GM12878 (cell line): Measurements from ENCODE around the gene ENDOV. TPM values are rescaled to one million over a fixed set of nuclear protein-coding genes. Genes with fewer than 3 reads are reported as not detected.

ENCODE experiments used
- ATAC-seq: fragments of 200-7000 bp; cut with Tn5 transposase; 3 replicates; pipeline ENCODE4 v1.9.1; 2020; ENCODE audit warnings: mild to moderate bottlenecking, moderate library complexity
- BruUV-seq: library from RNA; stranded (reverse); fragments of 400-500 nt; replicated peaks from 2 replicates; lab custom pipeline; 2021; lab: Mats Ljungman, UMichigan
- CTCF ChIA-PET: fragments of 300-600 bp; sonication (Branson Sonifier 250); formaldehyde crosslinking; extraction: SDS; loops from one replicate; lab custom pipeline; 2021; ENCODE audit warnings: inconsistent platforms; lab: Yijun Ruan, JAX
- POLR2A ChIA-PET: fragments of 350-600 bp; formaldehyde crosslinking; extraction: SDS; loops from one replicate; lab custom pipeline; 2021; ENCODE audit warnings: inconsistent platforms; lab: Charles Lee
- RAD21 ChIA-PET: fragments of 300-600 bp; sonication (Branson Sonifier 250); formaldehyde crosslinking; loops from one replicate; lab custom pipeline; 2023; ENCODE audit warnings: antibody characterized with exemption; ENCODE audit not compliant: unreplicated experiment; lab: Charles Lee
- SMC1A ChIA-PET: fragments of 300-600 bp; sonication (Branson Sonifier 250); formaldehyde crosslinking; loops from one replicate; lab custom pipeline; 2023; ENCODE audit not compliant: unreplicated experiment, uncharacterized antibody; lab: Charles Lee
- DNase-seq: peaks from one replicate; pipeline ENCODE4 v3.0.0-alpha.2; 2011; ENCODE audit warnings: low read depth, low spot score
- FAIRE-seq: peaks from 3 replicates; lab custom pipeline; 2011; peaks lifted over from hg19 to GRCh38; lab: Jason Lieb, UNC
- H2AFZ ChIP-seq: 2 replicates; pipeline ENCODE4 v1.6.0; 2011; ENCODE audit warnings: low read depth, low read length, control low read depth; ENCODE audit not compliant: control insufficient read depth
- H3K27ac ChIP-seq: 2 replicates; pipeline ENCODE4 v1.5.1; 2011; ENCODE audit warnings: control low read depth; ENCODE audit not compliant: control insufficient read depth, insufficient read depth
- H3K27me3 ChIP-seq, 2 experiments: replicated peaks in 1 of 2; 2 replicates each; pipeline versions ENCODE4 v1.6.0 to v1.6.1; 2011; ENCODE audit warnings: low read length in 1 of 2; ENCODE audit not compliant: control insufficient read depth in 2 of 2, insufficient read depth in 2 of 2
- H3K36me3 ChIP-seq, 2 experiments: 2 replicates each; pipeline ENCODE4 v1.5.1; 2011; ENCODE audit warnings: low read length in 1 of 2; ENCODE audit not compliant: control insufficient read depth in 2 of 2, insufficient read depth in 2 of 2
- H3K4me1 ChIP-seq: 2 replicates; pipeline ENCODE4 v1.6.1; 2011; ENCODE audit warnings: mild to moderate bottlenecking, low read length, moderate library complexity, mixed read lengths; ENCODE audit not compliant: control insufficient read depth, insufficient read depth
- H3K4me2 ChIP-seq: 2 replicates; pipeline ENCODE4 v1.6.0; 2011; ENCODE audit warnings: control low read depth; ENCODE audit not compliant: control insufficient read depth, insufficient read depth
- H3K4me3 ChIP-seq: fragments of 200-600 bp; sonication (generic); 2 replicates; pipeline ENCODE4 v1.5.1; 2016
- H3K79me2 ChIP-seq: 2 replicates; pipeline ENCODE4 v1.6.0; 2011; ENCODE audit warnings: low read length; ENCODE audit not compliant: control insufficient read depth, insufficient read depth
- H3K9ac ChIP-seq: 2 replicates; pipeline ENCODE4 v1.8.0; 2011; ENCODE audit warnings: low read length, control low read depth, mixed read lengths; ENCODE audit not compliant: control insufficient read depth, insufficient read depth
- H3K9me3 ChIP-seq: replicated peaks from 3 replicates; pipeline ENCODE4 v1.5.1; 2011; ENCODE audit warnings: mild to moderate bottlenecking, low read length; ENCODE audit not compliant: control insufficient read depth, insufficient read depth
- H4K20me1 ChIP-seq: 2 replicates; pipeline ENCODE4 v1.6.0; 2011; ENCODE audit not compliant: control insufficient read depth, insufficient read depth
- BHLHE40 ChIP-seq, 2 experiments: fragments of 450-650 bp in 1 of 2; IDR thresholded peaks; 2 replicates each; pipeline ENCODE4 v1.6.1; 2011 to 2017; ENCODE audit warnings: low read depth in 2 of 2, borderline replicate concordance in 1 of 2, improper control_type of control experiment in 1 of 2, low read length in 1 of 2, mild to moderate bottlenecking in 1 of 2
- CBFB ChIP-seq: IDR thresholded peaks from 2 replicates; pipeline ENCODE4 v1.6.1; 2016; ENCODE audit warnings: antibody characterized with exemption, low read depth
- ETV6 ChIP-seq, 2 experiments: fragments of 450-650 bp in 1 of 2; IDR thresholded peaks in 1 of 2; conservative IDR thresholded peaks in 1 of 2; 2 replicates each; pipeline ENCODE4 v1.6.1; 2014; ENCODE audit warnings: antibody characterized with exemption in 1 of 2, borderline replicate concordance in 1 of 2, low read depth in 1 of 2, mild to moderate bottlenecking in 1 of 2, moderate library complexity in 1 of 2
- EZH2 ChIP-seq: IDR thresholded peaks from 2 replicates; pipeline ENCODE4 v1.6.1; 2012; ENCODE audit warnings: low read depth, mild to moderate bottlenecking, control low read depth, inconsistent platforms, low read length, borderline replicate concordance; ENCODE audit not compliant: control insufficient read depth
- JUND ChIP-seq: IDR thresholded peaks from 2 replicates; pipeline ENCODE4 v1.6.1; 2012; ENCODE audit warnings: low read depth, mild to moderate bottlenecking, low read length, improper control_type of control experiment, moderate library complexity
- PAX8 ChIP-seq: fragments of 450-650 bp; IDR thresholded peaks from 2 replicates; pipeline ENCODE4 v1.6.1; 2017; ENCODE audit warnings: mild to moderate bottlenecking, moderate library complexity
- RUNX3 ChIP-seq: IDR thresholded peaks from 2 replicates; pipeline ENCODE4 v1.6.1; 2012; ENCODE audit warnings: low read length, inconsistent platforms
- SPI1 ChIP-seq: IDR thresholded peaks from 2 replicates; pipeline ENCODE4 v1.6.1; 2011; ENCODE audit warnings: low read depth, mild to moderate bottlenecking, low read length, moderate library complexity, borderline replicate concordance; ENCODE audit not compliant: insufficient read depth
- SRF ChIP-seq, 2 experiments: IDR thresholded peaks; 2 replicates each; pipeline ENCODE4 v1.6.1; 2011; ENCODE audit warnings: low read depth in 2 of 2, low read length in 2 of 2, mild to moderate bottlenecking in 1 of 2, moderate library complexity in 1 of 2
- SUZ12 ChIP-seq: fragments of 200-600 bp; sonication (generic); IDR thresholded peaks from one replicate; pipeline ENCODE4 v1.6.1; 2018; ENCODE audit warnings: antibody characterized with exemption, mild to moderate bottlenecking; ENCODE audit not compliant: unreplicated experiment
- TCF3 ChIP-seq: IDR thresholded peaks from 2 replicates; pipeline ENCODE4 v1.6.1; 2012; ENCODE audit warnings: low read depth, mild to moderate bottlenecking, low read length, borderline replicate concordance; ENCODE audit not compliant: insufficient read depth
- ZNF217 ChIP-seq: fragments of 450-650 bp; IDR thresholded peaks from 2 replicates; pipeline ENCODE4 v1.6.1; 2017; ENCODE audit warnings: antibody characterized with exemption, mild to moderate bottlenecking
- WGBS: methylation state at CpG from one replicate; pipeline ENCODE4 v1.1.6; 2016; ENCODE audit warnings: low lambda C conversion rate; ENCODE audit not compliant: insufficient replicate concordance, insufficient coverage; ENCODE audit errors: missing lambda C conversion rate; 5-methylcytosine and 5-hydroxymethylcytosine counted together
- in situ Hi-C: fragments of 300-500 bp; cut with MboI; formaldehyde crosslinking; loops from 9 replicates; pipeline ENCODE4 v1.14.3; 2018; ENCODE audit warnings: mixed read lengths
- intact Hi-C: fragments of 100-400 bp; cut with micrococcal nuclease; formaldehyde crosslinking; loops from one replicate; pipeline ENCODE4 v1.14.2; 2022; ENCODE audit not compliant: unreplicated experiment
- polyA plus RNA-seq, 11 experiments: library from polyadenylated mRNA; depleted of rRNA in 4 of 11; unstranded in 6 of 11; stranded (reverse) in 5 of 11; fragments of >200 nt; fragmentation: Nextera tagmentation in 4 of 11; fragmentation: Illumina TruSeq in 1 of 11; extraction: Ambion mirVana in 4 of 11; extraction: Trizol in 1 of 11; gene quantifications; 1 replicate in 1 of 11; 2 replicates in 10 of 11; pipeline versions ENCODE4 v1.2.1 to v1.2.3, GENCODE V29; 2011 to 2016; ENCODE audit warnings: inconsistent platforms in 2 of 11, missing spikeins in 2 of 11, low read depth in 1 of 11
- total RNA-seq, 4 experiments: library from RNA; depleted of rRNA in 3 of 4; stranded (reverse); fragments of >200 nt in 3 of 4; fragmentation: Illumina TruSeq in 1 of 4; extraction: Trizol in 1 of 4; gene quantifications; 2 replicates each; pipeline versions ENCODE4 v1.2.1 to v1.2.3, GENCODE V29; 2013 to 2021
- TF ChIP-seq, protein P1 (sequence below): fragments of 450-650 bp; IDR thresholded peaks from 2 replicates; pipeline ENCODE4 v1.6.1; 2017; ENCODE audit warnings: borderline replicate concordance

Gene ENDOV
- total and polyA plus RNA-seq, 10 of the 15 experiments (the other 5 are each of a cell fraction or from before 2014, with no cell fraction given) = 0.63 to 11.9 (median 8.1) TPM

DNA sequence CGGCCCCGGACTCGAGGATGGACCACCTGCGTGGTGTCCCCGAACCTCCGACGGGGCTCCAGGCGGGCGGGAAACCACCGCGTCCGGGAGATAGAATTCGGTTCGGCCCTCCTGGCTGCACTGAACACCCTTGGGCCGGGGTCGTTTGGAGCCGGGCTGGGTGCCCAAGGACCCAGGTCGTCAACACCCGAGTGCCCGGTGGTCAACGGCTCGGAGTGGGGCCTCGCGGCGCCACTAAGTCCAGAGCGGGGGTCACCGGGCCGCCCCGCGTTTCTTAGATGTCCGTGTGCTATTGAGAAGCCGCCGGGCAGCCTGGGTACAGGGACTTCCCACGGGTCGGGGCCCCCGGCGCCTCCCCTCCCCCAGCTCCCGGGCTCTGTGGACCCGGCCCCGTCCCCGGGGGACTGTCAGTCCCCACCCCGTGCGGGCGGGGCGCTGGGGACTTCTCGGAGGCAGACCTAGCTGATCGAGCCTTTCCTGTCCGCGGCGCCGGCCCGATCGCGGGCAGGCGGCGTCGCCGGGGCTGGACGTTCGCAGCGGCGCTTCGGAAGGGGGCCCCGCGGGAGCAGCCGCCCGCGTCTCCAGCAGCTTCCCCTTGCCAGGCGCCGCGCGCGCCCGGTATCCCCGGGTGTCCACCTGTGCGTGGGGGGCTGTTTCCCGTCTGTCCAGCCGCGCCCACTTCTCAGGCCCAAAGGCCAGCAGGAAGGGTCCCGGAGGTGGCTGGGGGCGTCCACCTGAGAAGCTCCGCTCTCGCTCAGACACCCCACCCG is 62.1 kb downstream of the ENDOV start:
- Histone ChIP-seq H2AFZ (no peak overlapping the region), H4K20me1 (no peaks in the 10 kb centered on the region), H3K9ac (no peak overlapping the region), H3K4me3 (no peak overlapping the region), H3K36me3 (no peaks in the 10 kb centered on the region), H3K27ac (no peak overlapping the region), H3K4me1 (no peaks in the 10 kb centered on the region), H3K4me2 (peak overlapping the region; percentile 22; the same call in 1 of the 2 replicates), H3K79me2 (no peaks in the 10 kb centered on the region), H3K9me3 (no peaks in the 10 kb centered on the region), H3K27me3 (peaks cover 7 to 22% of the 10 kb centered on the region in 2 experiments)
- DNase-seq (no peak), FAIRE-seq (no peak), ATAC-seq (no peak; the same call in 2 of the 3 replicates)
- ChIA-PET CTCF (no interaction called here), POLR2A (no interaction called here), SMC1A (no interaction called here), RAD21 (no interaction called here)
- in situ Hi-C loops (no loop called here), intact Hi-C loops (loop anchor here (5.0 kb wide), 1 partner anchor 100 kb away; no protein-coding TSS in a partner anchor)
- TF ChIP-seq EZH2 (peak; percentile 58; the same call in 1 of the 2 replicates), ZNF217 (no peak)
- WGBS = 3% methylated on average over 45 of the region's 84 CpGs
- no TSS peak for BruUV-seq

DNA sequence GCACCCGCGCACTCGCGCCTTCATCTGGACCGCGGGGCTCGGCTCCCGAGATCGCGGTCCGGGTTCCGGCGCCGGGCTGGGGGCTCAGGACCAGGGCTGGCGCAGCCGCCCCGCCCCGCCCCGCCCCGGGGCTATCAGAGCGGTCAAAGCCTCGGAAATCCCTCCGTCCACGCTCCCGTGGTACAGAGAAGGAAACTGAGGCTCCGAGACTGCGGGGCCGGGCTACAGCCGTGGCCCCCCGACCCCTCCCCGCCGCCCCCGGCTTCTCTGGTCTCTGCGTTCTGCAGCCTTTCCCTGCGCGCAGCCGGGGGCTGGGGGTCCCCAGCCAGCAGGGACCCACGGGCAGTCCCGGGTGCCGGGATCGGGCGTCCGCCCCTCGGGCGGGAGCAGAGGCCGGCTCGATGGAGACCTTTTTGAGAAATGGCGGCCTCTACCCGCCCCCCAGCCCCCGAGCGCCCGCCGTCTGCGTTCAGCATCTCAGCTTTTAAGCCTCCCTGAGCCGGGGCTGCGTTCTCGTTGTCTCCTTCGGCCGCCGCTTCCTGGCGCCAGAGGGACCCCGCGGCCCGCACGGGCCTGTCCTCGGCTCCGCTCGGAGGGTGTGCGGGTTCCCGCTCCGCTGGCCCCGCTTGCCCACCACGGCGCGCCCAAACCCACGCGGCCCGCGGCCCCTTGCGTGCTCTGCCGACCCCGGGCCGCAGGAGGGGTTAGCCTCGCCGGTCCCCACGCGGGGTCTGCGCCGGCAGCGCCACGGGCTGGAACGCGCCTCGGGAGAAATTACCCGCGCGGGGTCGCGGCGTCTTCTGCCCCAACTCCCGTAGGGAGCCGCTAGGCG is 62.9 kb downstream of the ENDOV start:
- Histone ChIP-seq H3K27me3 (peaks cover 7 to 22% of the 10 kb centered on the region in 2 experiments), H2AFZ (no peak overlapping the region), H3K4me3 (no peak overlapping the region), H3K9ac (no peak overlapping the region), H3K9me3 (no peaks in the 10 kb centered on the region), H3K4me1 (no peaks in the 10 kb centered on the region), H4K20me1 (no peaks in the 10 kb centered on the region), H3K79me2 (no peaks in the 10 kb centered on the region), H3K27ac (no peak overlapping the region), H3K4me2 (no peak overlapping the region), H3K36me3 (no peaks in the 10 kb centered on the region)
- no peak for DNase-seq
- no TSS peak for BruUV-seq
- ATAC-seq = peak; percentile 52; the same call in 2 of the 3 replicates
- RAD21 ChIA-PET = no interaction called here
- CTCF ChIA-PET = no interaction called here
- in situ Hi-C loops = no loop called here
- 15% methylated on average over 69 of the region's 103 CpGs for WGBS
- POLR2A ChIA-PET = no interaction called here
- intact Hi-C loops = loop anchor here (5.0 kb wide), 1 partner anchor 99 kb away; no protein-coding TSS in a partner anchor
- no peak for FAIRE-seq
- SMC1A ChIA-PET = no interaction called here
- TF ChIP-seq JUND = no peak
- no peak for TF ChIP-seq SPI1
- no peak for TF ChIP-seq TCF3
- no peak for TF ChIP-seq PAX8
- 0 out of 4 replicates have a peak, but pooled peaks of 1 of the 2 experiments have one; percentile 14 for TF ChIP-seq BHLHE40 (IDR thresholded peaks at IDR 0.05; ENCODE audit: borderline replicate concordance in 1 of 2, low read depth in 2 of 2, low read length in 1 of 2)
- no peak for TF ChIP-seq ETV6 (conservative IDR thresholded peaks at IDR 0.05 in 1 of 2, IDR thresholded peaks at IDR 0.05 in 1 of 2; ENCODE audit: borderline replicate concordance in 1 of 2, low read depth in 1 of 2)
- TF ChIP-seq CBFB = no peak
- no peak for TF ChIP-seq RUNX3
- TF ChIP-seq SRF (IDR thresholded peaks at IDR 0.05; ENCODE audit: low read depth in 2 of 2, low read length in 2 of 2) = no peak
- TF ChIP-seq, protein P1, sequence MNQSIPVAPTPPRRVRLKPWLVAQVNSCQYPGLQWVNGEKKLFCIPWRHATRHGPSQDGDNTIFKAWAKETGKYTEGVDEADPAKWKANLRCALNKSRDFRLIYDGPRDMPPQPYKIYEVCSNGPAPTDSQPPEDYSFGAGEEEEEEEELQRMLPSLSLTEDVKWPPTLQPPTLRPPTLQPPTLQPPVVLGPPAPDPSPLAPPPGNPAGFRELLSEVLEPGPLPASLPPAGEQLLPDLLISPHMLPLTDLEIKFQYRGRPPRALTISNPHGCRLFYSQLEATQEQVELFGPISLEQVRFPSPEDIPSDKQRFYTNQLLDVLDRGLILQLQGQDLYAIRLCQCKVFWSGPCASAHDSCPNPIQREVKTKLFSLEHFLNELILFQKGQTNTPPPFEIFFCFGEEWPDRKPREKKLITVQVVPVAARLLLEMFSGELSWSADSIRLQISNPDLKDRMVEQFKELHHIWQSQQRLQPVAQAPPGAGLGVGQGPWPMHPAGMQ = no peak
- peak; percentile 85 for TF ChIP-seq SUZ12
